AG09319 (cell line): ENCODE data around the gene TMEM229B.

Experiments
- DNase-seq: peaks from one replicate; pipeline ENCODE4 v3.0.0-alpha.2; 2010; ENCODE audit warnings: low read depth; ENCODE audit errors: extremely low read depth
- TF ChIP-seq, protein P1 (sequence below): IDR thresholded peaks from 2 replicates; pipeline ENCODE4 v1.5.1; 2011; ENCODE audit warnings: low read depth, mild to moderate bottlenecking, inconsistent platforms, low read length, moderate library complexity

Gene TMEM229B

GRCh38 chr14:67429510-67430205 is 58.9 kb downstream of the TMEM229B start:
- DNase-seq: no peak
- TF ChIP-seq, protein P1, sequence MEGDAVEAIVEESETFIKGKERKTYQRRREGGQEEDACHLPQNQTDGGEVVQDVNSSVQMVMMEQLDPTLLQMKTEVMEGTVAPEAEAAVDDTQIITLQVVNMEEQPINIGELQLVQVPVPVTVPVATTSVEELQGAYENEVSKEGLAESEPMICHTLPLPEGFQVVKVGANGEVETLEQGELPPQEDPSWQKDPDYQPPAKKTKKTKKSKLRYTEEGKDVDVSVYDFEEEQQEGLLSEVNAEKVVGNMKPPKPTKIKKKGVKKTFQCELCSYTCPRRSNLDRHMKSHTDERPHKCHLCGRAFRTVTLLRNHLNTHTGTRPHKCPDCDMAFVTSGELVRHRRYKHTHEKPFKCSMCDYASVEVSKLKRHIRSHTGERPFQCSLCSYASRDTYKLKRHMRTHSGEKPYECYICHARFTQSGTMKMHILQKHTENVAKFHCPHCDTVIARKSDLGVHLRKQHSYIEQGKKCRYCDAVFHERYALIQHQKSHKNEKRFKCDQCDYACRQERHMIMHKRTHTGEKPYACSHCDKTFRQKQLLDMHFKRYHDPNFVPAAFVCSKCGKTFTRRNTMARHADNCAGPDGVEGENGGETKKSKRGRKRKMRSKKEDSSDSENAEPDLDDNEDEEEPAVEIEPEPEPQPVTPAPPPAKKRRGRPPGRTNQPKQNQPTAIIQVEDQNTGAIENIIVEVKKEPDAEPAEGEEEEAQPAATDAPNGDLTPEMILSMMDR: no peak

- TF ChIP-seq, protein P1: no peak
- DNase-seq: no peak
Measured at GRCh38 chr14:67428501-67429031, 60.0 kb downstream of the TMEM229B start.

GRCh38 chr14:67426983-67427606 is 61.4 kb downstream of the TMEM229B start:
- peak; percentile 48 for DNase-seq
- TF ChIP-seq, protein P1: peak; percentile 87

- DNase-seq: no peak
- TF ChIP-seq, protein P1: no peak
Measured at GRCh38 chr14:67426161-67426560, 62.4 kb downstream of the TMEM229B start.

- TF ChIP-seq, protein P1: no peak
- no peak for DNase-seq
Measured at GRCh38 chr14:67425608-67426007, 62.9 kb downstream of the TMEM229B start.

DNA sequence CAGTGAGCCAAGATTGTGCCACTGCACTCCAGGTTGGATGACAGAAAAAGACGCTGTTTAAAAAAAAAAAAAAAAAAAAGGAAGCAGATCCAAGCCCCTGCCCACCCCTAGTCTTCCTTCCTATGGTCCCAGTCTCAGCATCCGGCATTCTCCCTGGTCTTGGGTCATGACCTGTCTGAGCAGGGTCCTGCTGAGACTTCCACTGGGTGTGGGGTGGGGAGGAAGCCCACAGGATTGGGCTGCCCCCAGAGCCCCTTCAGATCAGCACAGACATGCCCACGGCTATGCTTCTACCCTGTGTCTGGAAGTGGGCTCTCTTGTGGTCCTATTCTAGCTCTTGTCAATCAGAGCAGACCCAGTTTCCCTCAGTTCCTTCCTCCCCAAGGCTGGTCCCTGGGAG is 64.0 kb downstream of the TMEM229B start:
- no peak for DNase-seq
- TF ChIP-seq, protein P1: no peak

- TF ChIP-seq, protein P1: no peak
- DNase-seq: no peak
Measured at GRCh38 chr14:67423424-67423823, 65.1 kb downstream of the TMEM229B start.
